Measurements from ENCODE around the gene VWA8.

The VWA8 gene

GRCh38 chr13:41614671-41615527 is 346.0 kb downstream of the VWA8 start:
- DNase-seq (ENCODE audit: low spot score) = no peak

- DNase-seq (ENCODE audit: low spot score) = no peak
These were observed 346.8 kb downstream of the VWA8 start for GRCh38 chr13:41613984-41614661.

DNA sequence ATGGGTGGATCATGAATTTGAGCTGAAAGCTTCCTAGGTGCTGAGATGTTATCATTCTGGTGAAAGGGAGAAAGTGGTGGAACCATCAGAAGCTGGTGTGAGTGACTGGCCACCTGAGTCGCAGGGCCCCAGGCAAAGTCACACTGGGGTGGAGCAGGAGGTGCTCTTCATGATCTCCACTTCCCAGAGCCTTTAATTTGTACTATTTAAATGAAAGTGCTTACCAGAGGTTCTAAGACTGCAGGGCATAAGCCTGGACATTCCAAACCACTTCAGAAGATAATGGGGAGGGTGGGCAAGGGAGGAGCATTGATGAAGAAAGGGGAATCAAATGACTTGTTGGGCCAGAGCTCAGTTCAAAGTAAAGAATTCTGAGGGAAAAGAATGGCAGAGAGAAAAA is 347.4 kb downstream of the VWA8 start:
- no peak for DNase-seq (ENCODE audit: low spot score)

GRCh38 chr13:41611385-41611784 is 349.5 kb downstream of the VWA8 start:
- DNase-seq (ENCODE audit: low spot score) = no peak

- no peak for DNase-seq (ENCODE audit: low spot score)
These were observed 350.5 kb downstream of the VWA8 start for GRCh38 chr13:41610404-41610803.

DNA sequence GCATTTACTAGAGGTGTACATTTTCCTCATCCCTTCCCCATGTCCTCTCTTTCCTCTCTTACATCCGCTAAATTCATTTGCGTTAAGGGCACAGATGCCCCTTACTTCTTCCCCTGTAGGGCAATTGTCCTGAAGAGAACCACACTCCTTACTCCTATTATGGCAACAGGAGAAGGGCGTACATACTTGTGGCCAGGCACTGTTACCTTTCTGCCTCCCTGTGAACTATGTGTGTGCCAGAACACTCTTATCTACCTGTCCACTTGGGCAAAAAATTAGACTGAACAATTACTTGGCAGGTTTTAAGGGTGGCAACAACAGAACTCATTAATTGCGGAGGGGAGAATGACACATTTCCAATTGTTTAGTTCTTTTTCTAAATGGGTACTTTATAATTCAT is 351.1 kb downstream of the VWA8 start:
- DNase-seq (ENCODE audit: low spot score) = no peak

DNA sequence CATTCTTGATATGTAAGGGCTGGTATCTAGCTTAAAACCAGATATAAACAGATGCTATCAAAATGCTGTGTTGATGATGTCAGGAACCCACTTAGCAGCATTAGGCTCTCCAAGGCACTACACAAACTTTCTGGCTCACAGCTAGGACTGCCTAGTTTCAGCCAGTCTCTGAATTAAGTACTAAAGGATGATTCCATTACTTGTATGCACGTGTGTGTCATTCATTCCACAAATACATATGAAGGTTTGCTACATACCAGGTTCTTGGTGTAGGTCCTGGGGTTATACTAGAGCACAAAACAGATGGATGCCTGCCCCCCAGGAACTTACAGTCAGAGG is 352.1 kb downstream of the VWA8 start:
- DNase-seq (ENCODE audit: low spot score) = no peak

GRCh38 chr13:41608111-41608838 is 352.6 kb downstream of the VWA8 start:
- DNase-seq (ENCODE audit: low spot score) = no peak

GRCh38 chr13:41606646-41607045 is 354.3 kb downstream of the VWA8 start:
- DNase-seq (ENCODE audit: low spot score) = no peak

GRCh38 chr13:41605319-41606285 is 355.3 kb downstream of the VWA8 start:
- DNase-seq (ENCODE audit: low spot score) = no peak

DNA sequence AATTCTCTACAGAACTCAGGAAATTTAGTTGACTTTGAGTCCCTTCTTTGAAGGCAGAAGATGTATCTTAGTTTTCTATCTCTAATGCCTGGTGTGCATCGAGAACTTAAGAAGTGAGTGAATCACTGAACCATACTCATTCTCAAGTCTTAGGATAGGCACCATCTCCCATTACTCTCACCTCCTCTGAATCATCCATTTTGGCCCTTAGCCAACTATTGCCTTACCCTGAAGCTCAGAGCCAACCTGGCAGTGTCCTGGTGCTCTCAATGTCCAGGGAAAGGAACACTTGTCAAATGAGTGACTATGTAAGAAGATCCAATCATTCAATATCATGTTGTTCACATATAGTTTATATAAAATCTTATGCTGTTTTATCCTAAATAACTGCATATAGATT is 357.0 kb downstream of the VWA8 start:
- DNase-seq (ENCODE audit: low spot score) = no peak

DNA sequence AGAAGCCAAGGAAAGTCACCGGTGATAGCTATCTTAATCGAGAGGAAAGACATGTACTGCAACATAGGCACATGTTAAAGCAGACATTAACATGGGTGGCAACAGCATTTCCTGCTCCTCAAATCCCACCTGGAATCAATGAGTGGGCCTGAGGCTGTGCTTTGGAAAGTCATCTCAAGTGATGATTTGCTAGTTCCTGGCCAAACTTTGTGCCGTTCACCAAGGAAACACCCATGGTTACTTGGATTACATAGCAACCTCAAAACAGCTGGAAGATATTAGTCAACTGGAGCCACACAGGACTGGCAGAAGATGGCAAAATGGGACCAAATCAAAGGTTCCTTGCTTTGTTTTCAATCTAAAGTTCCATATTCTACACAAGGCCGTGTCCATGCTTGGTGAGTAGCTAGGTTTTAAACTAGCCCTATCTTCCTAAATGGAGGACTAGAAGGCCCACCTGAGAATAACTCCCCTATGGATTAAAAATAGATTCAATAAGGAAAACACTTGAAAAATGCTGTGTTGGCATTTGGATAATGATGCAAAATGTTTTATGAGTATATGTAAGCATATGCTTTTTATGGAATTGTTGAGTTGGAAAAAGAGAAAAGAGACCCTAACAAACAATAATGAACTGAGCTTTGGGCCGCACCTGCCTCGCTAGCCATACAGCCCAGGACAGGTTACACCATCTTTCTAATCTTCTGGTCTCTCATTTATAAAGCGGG is 359.0 kb downstream of the VWA8 start:
- DNase-seq (ENCODE audit: low spot score) = no peak

GRCh38 chr13:41599619-41600018 is 361.3 kb downstream of the VWA8 start:
- no peak for DNase-seq (ENCODE audit: low spot score)

GRCh38 chr13:41597348-41598041 is 363.4 kb downstream of the VWA8 start:
- DNase-seq (ENCODE audit: low spot score) = no peak

- DNase-seq (ENCODE audit: low spot score) = peak; percentile 6
These were observed 364.7 kb downstream of the VWA8 start for GRCh38 chr13:41596190-41596589.

GRCh38 chr13:41595298-41595697 is 365.6 kb downstream of the VWA8 start:
- no peak for DNase-seq (ENCODE audit: low spot score)

- no peak for DNase-seq (ENCODE audit: low spot score)
These were observed 370.3 kb downstream of the VWA8 start for GRCh38 chr13:41590643-41591042.

GRCh38 chr13:41590122-41590521 is 370.8 kb downstream of the VWA8 start:
- no peak for DNase-seq (ENCODE audit: low spot score)

DNA sequence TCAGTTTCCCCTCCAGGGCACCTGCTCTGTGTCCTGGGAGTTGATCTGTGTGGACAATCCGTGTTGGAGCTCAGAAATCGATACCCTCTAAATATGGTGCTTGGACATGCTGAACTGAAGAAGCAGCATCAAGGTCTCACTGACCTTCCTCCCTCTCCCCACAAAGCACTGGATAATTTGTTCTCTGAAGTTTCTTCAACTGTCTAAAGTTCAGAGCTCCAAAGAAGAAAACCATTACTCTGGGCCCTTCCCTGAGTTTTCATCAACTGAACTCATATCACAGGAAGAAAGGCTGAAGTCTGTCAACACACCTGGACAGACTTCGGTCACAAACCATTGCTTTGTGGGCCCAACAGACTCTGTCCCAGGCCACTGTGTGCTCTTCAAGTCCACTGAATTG is 371.5 kb downstream of the VWA8 start:
- DNase-seq (ENCODE audit: low spot score) = no peak

GRCh38 chr13:41588899-41589298 is 372.0 kb downstream of the VWA8 start:
- DNase-seq (ENCODE audit: low spot score) = no peak

- no peak for DNase-seq (ENCODE audit: low spot score)
These were observed 372.5 kb downstream of the VWA8 start for GRCh38 chr13:41588448-41588847.

Measured in NAMALWA (cell line).